ENCODE data around the gene PLIN1.

Gene PLIN1

GRCh38 chr15:89670971-89671560, 8.1 kb downstream of the PLIN1 start:
- DNase-seq: no peak

GRCh38 chr15:89669941-89670340, 9.2 kb downstream of the PLIN1 start:
- DNase-seq: no peak

GRCh38 chr15:89669309-89669865, 9.8 kb downstream of the PLIN1 start:
- no peak for DNase-seq

GRCh38 chr15:89668171-89668570, 11.0 kb downstream of the PLIN1 start:
- DNase-seq: no peak

- no peak for DNase-seq
Measured at GRCh38 chr15:89667706-89667960, 11.5 kb downstream of the PLIN1 start.

DNA sequence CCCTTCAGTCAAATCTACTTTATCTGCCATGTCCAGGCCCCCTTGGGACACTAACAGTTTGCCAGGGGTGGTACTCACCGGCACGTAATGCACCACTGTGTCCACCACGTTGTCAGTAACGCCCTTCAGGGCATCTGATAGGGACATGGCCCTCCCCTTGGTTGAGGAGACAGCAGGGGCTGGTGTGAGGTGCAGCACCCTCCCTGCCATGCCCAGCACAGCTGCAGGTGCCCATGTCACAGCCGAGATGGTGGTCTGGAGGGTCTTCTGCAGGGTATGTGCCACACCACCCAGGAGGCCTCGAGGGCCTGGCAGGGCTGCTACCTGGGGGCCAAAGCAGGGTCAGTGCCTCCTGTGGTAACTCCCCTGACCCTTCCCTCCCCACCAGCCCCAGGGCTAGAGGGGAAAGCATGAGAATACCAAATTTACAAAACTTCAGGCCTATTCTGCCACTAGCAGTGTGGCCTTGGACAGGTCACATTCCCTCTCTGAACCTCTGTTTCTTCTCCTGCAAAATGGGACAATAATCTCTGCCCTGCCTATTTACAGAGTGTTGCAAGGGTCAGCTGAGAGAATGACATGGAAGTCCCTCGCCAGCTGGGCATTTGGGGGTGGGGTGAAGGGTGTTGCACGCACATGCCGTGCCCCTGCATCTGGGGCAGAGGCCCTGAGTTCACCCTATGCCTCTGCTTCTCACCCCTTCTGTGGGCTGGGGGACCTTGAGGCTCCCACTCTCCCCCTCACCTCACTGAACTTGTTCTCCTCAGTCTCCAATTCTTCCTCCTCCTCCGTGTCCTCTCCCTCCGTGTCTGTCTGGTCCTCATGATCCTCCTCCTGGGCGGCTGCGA, 12.1 kb downstream of the PLIN1 start:
- DNase-seq: no peak

GRCh38 chr15:89666184-89666857, 12.8 kb downstream of the PLIN1 start:
- no peak for DNase-seq

DNA sequence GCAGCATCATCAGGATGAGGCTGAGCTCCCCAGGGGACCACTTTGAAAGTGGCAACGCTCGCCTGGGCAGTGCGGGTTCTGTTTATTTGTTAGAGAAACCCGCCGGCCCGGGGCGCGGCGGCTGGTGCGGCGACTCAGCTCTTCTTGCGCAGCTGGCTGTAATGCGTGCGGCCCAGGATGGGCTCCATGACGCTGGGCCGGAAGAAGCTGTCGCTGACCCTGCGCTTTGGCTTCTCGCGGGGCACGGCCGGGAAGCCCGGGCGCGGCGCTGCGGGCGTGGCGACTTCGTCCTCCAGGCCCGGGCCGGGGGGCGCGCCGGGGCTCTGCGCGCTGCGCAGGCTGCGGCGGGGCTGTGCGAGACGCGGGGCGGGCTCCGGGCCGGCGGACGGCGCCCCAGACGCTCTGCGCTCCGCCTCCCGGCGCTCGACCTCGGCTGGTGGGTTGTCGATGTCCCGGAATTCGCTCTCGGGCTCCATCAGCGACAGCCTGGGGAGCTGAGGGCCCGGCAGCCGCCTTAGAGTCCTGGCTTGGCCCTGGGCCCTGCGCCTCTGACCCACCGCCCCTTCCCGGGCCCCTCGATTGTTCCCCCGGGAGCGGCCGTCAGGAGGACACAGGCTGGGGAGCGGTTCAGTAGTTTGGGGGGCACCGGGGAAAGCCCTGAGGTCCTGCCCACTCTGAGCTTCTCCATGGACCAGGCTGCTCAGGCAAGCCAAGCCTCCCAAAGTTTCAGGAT, 13.6 kb downstream of the PLIN1 start:
- DNase-seq: no peak

- DNase-seq: no peak
Measured at GRCh38 chr15:89664441-89665350, 14.5 kb downstream of the PLIN1 start.

DNA sequence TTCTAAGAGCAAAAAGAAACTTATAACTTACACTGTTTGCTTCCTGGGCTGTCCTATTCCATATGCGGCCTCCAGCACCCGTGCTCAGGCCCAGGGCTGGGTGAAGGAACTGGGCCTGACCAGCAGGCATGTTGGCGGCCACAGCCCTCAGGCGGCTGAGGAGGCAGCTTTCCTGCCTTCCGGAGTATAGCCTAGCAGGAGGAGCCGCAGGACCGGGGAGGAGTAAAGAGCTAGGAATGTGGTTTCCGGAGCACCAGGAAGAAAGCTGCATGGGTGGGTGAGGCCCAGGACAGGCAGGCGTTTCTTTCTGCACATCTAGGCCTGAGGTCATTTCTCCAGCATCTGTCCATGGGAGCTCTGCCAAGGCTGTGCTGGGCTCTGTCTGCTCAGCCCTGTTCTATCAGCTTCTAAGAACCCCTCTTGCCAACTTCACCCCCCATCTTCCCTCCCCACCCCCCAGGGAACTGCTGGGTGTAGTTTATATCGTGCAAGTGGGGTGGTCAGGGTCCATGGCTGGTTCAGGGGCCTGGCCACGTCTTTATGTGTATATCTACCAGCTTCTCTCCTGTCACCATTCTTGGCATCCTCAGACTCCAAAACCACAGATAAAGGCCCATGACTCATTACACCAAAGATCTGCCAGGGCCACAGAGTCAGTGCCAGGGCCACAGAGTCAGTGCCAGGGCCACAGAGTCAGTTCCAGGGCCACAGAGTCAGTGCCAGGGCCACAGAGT, 16.1 kb downstream of the PLIN1 start:
- DNase-seq: no peak

- no peak for DNase-seq
Measured at GRCh38 chr15:89660556-89660955, 18.6 kb downstream of the PLIN1 start.

DNA sequence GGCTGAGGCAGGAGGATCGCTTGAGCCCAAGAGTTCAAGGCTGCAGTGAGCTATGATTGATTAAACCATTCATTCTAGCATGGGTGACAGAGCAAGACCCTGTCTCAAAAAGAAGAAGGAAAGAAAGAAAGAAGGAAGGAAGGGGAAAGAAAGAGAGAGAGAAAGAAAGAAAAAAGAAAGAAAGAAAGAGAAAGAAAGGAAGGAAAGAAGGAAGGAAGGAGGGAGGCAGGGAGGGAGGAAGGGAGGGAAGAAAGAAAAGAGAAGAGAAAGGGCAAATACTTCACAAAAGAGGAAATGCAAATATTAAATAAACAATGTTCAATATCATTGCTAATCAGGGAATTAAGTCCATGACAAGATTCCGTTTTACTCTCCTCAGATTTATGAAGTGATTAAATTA, 19.9 kb downstream of the PLIN1 start:
- DNase-seq: no peak

DNA sequence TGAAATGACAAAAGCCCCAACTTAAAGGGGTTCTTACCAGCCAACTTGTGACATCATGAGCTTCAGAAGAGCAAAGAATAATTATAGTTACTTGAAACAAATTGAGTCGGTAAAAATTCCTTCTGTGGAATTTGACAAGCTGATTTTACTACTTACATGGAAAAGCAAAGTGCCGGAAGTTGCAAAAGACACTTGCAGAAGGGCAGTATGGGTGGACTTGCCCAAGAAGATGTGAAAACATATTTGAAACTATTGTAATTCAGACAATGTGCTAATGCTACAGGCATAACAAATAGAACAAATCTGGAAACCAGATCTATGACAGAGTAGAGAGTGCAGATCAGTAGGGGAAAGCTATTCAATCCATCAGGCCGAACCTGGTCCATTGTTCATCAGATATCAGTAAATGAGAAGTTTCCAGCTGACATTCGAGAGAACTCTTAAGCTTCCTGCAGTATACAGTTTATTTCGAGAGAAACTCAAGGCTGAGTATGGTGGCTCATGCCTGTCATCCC, 21.4 kb downstream of the PLIN1 start:
- DNase-seq: no peak

DNA sequence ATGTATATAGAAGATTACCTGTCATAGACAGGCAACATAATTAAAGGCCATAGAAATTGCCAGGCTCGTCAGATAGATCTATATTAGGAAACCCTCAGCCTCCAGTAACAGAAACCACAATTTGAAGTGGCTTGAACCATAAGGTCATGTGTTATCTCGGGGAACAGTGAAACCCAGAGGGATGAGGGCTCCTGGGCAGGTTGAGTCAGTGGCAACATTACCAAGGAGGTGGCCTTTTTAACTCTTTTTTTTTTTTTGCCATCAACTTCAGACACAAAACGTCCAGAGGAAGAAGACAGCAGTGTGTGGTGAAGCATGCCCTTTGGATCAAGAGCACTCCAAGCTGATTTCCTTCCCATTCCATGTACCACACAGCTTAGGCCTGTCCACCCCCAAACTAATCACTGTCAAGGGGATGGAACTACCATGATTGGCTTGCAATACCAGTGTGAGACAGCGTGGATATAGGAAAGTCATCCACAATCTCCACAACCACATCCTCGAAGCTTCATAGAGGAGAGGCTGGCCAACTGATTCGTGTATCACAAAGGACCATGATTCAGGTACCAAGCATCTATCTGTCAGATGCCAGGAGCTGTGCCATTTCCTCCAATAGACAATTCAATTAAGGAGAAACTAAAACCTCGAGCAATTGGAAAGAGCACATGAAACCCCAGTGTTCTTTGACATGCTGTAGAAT, 22.9 kb downstream of the PLIN1 start:
- DNase-seq: no peak

- DNase-seq: no peak
Measured at GRCh38 chr15:89654847-89655805, 24.0 kb downstream of the PLIN1 start, which contains the start of gene KIF7. TSS of gene KIF7 (minus strand) at chr15:89655467. CDS start at chr15:89652930, 2,537 bp downstream.

- no peak for DNase-seq
Measured at GRCh38 chr15:89654301-89654761, 24.8 kb downstream of the PLIN1 start.

- DNase-seq: no peak
Measured at GRCh38 chr15:89653578-89653977, 25.6 kb downstream of the PLIN1 start.

DNA sequence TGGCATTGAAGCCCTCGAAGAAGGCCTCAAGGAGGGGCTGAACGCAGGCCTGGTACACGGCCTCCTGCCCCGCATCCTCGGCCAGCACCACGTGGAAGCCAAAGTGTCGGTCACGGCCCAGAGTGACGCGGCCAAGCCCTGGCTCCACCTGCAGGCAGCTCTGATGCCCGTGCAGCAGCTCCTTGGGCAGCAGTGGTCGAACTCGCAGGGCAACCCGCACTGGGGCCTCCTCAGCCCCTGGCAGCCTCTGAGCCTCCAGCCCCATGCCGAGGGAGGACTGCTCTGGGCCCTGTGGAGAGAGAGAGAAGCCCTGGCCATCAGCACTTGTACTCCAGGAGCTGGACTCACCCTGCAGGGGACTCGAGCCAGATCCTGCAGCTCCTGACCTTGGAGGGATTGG, 26.5 kb downstream of the PLIN1 start:
- DNase-seq: no peak

DNA sequence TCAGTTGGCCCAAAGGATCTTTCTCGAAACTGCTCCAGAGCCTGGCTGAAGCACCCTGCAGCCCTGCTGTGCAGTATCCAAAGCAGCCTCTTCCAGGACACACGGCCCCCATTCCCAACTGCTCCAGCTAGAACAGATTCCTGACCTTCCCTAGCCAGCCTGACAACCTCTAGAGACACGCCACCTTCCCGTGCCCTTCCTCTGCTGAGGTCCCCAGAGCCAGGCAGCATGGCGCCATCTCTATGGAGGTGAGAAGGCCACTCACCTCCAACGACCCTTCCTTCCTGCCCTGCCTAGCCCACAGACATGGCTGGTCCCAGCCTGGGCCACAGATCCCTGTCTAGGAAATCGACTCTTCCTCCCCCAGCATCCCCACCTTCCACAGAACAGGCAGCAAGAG, 27.0 kb downstream of the PLIN1 start:
- no peak for DNase-seq

Measured in CD4-positive, alpha-beta T cell treated with Interleukin-15 for 1 hour (primary cell).